NCI-H146 treated with DMSO at 0.1 percent for 48 hours (cell line): Measurements from ENCODE around the gene CASTOR1.
"Not testable (repeated sequence)": the region's sequence is repeated elsewhere in the genome, so short reads cannot be mapped to it uniquely, and the experiment has no call there.

ENCODE experiments used
- DNase-seq: peaks from one replicate; lab custom pipeline; 2025; ENCODE audit not compliant: unreplicated experiment; lab: John Stamatoyannopoulos, UW

CASTOR1 gene

GRCh38 chr22:30289141-30289979 is at the start of gene CASTOR1:
CASTOR1 (minus strand) TSS chr22:30289505; CDS start chr22:30289497, 8 bp downstream.
- DNase-seq = peak; percentile 84

GRCh38 chr22:30338802-30339201 is 49.5 kb upstream of the CASTOR1 start:
- no peak for DNase-seq

GRCh38 chr22:30338341-30338740 is 49.0 kb upstream of the CASTOR1 start:
- DNase-seq = not testable (repeated sequence)

- DNase-seq = no peak
Measured at GRCh38 chr22:30337461-30337778, 48.1 kb upstream of the CASTOR1 start.

- DNase-seq = no peak
Measured at GRCh38 chr22:30336752-30337460, 47.6 kb upstream of the CASTOR1 start.

- no peak for DNase-seq
Measured at GRCh38 chr22:30335236-30335635, 45.9 kb upstream of the CASTOR1 start.

- DNase-seq = no peak
Measured at GRCh38 chr22:30334646-30335045, 45.3 kb upstream of the CASTOR1 start.

- DNase-seq = no peak
Measured at GRCh38 chr22:30333707-30334087, 44.4 kb upstream of the CASTOR1 start.

- no peak for DNase-seq
Measured at GRCh38 chr22:30332994-30333706, 43.8 kb upstream of the CASTOR1 start.

- no peak for DNase-seq
Measured at GRCh38 chr22:30332551-30332950, 43.2 kb upstream of the CASTOR1 start.

GRCh38 chr22:30328466-30329049 is 39.3 kb upstream of the CASTOR1 start:
- DNase-seq = no peak

GRCh38 chr22:30327864-30328345 is 38.6 kb upstream of the CASTOR1 start:
- DNase-seq = no peak

GRCh38 chr22:30326706-30327362 is 37.5 kb upstream of the CASTOR1 start, which contains the start of gene TBC1D10A:
TBC1D10A (minus strand) TSS chr22:30326941; CDS start chr22:30326881, 60 bp downstream.
- peak; percentile 77 for DNase-seq

- DNase-seq = no peak
Measured at GRCh38 chr22:30326255-30326705, 37.0 kb upstream of the CASTOR1 start.

GRCh38 chr22:30325724-30326254 is 36.5 kb upstream of the CASTOR1 start:
- no peak for DNase-seq

- no peak for DNase-seq
Measured at GRCh38 chr22:30325065-30325720, 35.9 kb upstream of the CASTOR1 start.

GRCh38 chr22:30324014-30324730 is 34.9 kb upstream of the CASTOR1 start:
- no peak for DNase-seq

GRCh38 chr22:30323246-30323645 is 33.9 kb upstream of the CASTOR1 start:
- DNase-seq = no peak

GRCh38 chr22:30321461-30321860 is 32.2 kb upstream of the CASTOR1 start:
- no peak for DNase-seq
